ENCODE data around the gene ADAR. TPM values are rescaled to one million over a fixed set of nuclear protein-coding genes. Genes with fewer than 3 reads are reported as not detected.

Gene ADAR
- total RNA-seq, 1 experiment from 2014 or later: 144 TPM

DNA sequence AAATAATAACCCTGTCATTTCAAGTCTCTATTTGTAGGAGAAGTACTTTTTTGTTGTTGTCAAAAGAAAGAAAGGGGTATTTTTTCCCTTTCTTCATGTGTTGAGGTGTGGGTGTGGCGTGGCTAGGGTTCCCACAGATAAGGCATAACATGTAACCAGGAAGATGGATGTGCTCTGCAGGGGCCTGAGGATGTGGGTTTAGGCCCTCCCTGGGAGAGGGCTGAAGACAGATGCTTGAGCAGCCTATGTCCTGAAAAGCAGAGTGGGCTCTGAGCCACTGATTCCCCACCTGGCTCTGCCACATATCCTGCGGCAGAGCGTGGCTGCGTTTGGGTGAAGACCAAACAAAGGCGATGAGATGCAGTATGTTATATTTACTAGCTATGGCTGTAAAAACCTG, 13.9 kb upstream of the ADAR start:
- DNase-seq: no peak
- Histone ChIP-seq H3K9me3 (ENCODE audit: low read length) (no peaks in the 10 kb centered on the region), H3K4me2 (ENCODE audit: low read depth, low read length, poor library complexity, severe bottlenecking) (peak overlapping the region; percentile 59), H3K4me1 (ENCODE audit: low read length) (peaks cover 78% of the 10 kb centered on the region), H3K27me3 (ENCODE audit: low read length) (no peaks in the 10 kb centered on the region), H3K36me3 (ENCODE audit: insufficient read depth, low read length) (peaks cover 29% of the 10 kb centered on the region; the same call in 1 of the 2 replicates), H3K9ac (ENCODE audit: low read length) (peak overlapping the region; percentile 29; the same call in 1 of the 2 replicates), H4K20me1 (ENCODE audit: insufficient read depth, low read depth, low read length) (peaks cover 27% of the 10 kb centered on the region), H3K9me2 (replicated peaks; ENCODE audit: insufficient read depth, low read length) (no peaks in the 10 kb centered on the region), H3K4me3 (ENCODE audit: low read length) (peak overlapping the region; percentile 3; the same call in 1 of the 2 replicates), H2AFZ (ENCODE audit: low read length) (no peak overlapping the region), H3K79me2 (ENCODE audit: low read length) (peaks cover 99% of the 10 kb centered on the region), H3K27ac (ENCODE audit: low read length) (peak overlapping the region; percentile 63)

DNA sequence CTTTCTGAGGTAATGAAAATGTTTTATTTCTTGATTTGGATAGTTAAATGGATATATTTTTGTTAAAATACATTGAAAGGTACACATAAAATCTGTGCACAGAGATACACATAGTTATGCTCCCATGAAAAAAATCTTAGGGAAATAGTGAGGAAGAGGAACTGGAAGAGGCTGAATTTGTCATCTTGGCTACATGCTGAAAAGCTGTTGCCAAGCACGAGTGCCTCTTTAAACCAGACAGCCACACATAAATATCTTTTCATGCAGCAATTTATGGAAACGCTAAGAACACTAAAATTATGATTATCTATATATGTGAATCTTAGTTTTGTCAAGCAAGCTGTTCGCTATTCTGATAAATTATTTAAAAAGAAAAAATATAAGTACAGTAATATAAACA, 12.8 kb upstream of the ADAR start:
- Histone ChIP-seq H3K4me3 (ENCODE audit: low read length) (no peak overlapping the region), H3K36me3 (ENCODE audit: insufficient read depth, low read length) (peaks cover 29% of the 10 kb centered on the region; the same call in 1 of the 2 replicates), H3K4me2 (ENCODE audit: low read depth, low read length, poor library complexity, severe bottlenecking) (peak overlapping the region; percentile 9), H3K4me1 (ENCODE audit: low read length) (peaks cover 69% of the 10 kb centered on the region), H3K79me2 (ENCODE audit: low read length) (peaks cover 99% of the 10 kb centered on the region), H3K27ac (ENCODE audit: low read length) (peak overlapping the region; percentile 63), H2AFZ (ENCODE audit: low read length) (no peak overlapping the region), H3K9me3 (ENCODE audit: low read length) (no peaks in the 10 kb centered on the region), H4K20me1 (ENCODE audit: insufficient read depth, low read depth, low read length) (peaks cover 21% of the 10 kb centered on the region), H3K9ac (ENCODE audit: low read length) (no peak overlapping the region), H3K9me2 (replicated peaks; ENCODE audit: insufficient read depth, low read length) (no peaks in the 10 kb centered on the region), H3K27me3 (ENCODE audit: low read length) (no peaks in the 10 kb centered on the region)
- no peak for DNase-seq

DNA sequence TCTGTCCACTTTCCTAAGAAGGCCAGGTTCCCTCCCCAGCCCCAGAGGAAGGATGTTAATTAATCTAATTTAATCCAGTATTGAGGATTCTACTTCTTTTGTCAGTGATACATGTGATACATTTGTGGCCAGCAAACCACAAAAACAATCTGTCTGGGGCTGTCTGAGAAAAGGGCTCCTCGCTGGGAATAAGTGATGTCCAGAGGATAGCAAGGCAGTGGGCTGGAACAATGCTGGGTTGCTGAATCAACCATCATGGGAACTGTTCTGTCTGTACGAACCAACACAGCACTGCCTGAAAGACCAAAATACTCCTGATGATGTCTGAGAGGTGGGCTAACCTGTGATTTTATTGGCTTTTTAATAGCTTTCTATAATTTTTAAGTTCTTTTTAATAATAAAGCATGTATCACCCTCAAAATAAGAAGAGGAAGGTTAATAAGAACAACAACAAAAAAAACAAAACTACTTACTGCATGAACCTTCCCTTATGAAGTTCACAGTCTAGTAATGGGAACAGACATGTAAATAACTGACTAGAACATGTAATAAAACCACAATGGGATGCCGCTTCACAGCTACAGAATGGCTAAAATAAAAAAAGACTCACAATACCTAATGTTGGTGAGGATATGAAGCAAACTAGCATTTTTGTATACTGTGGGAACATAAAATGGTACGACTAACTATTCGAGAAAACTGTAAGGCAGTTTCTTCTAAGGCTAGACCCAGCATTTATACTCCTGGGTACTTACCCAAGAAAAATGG, 11.4 kb upstream of the ADAR start:
- Histone ChIP-seq H2AFZ (ENCODE audit: low read length) (no peak overlapping the region), H3K4me3 (ENCODE audit: low read length) (no peak overlapping the region), H3K36me3 (ENCODE audit: insufficient read depth, low read length) (peaks cover 21% of the 10 kb centered on the region; the same call in 1 of the 2 replicates), H4K20me1 (ENCODE audit: insufficient read depth, low read depth, low read length) (peaks cover 18% of the 10 kb centered on the region), H3K9ac (ENCODE audit: low read length) (no peak overlapping the region), H3K9me2 (replicated peaks; ENCODE audit: insufficient read depth, low read length) (no peaks in the 10 kb centered on the region), H3K4me1 (ENCODE audit: low read length) (peaks cover 56% of the 10 kb centered on the region), H3K4me2 (ENCODE audit: low read depth, low read length, poor library complexity, severe bottlenecking) (no peak overlapping the region), H3K79me2 (ENCODE audit: low read length) (peaks cover 99% of the 10 kb centered on the region), H3K27me3 (ENCODE audit: low read length) (no peaks in the 10 kb centered on the region), H3K9me3 (ENCODE audit: low read length) (no peaks in the 10 kb centered on the region), H3K27ac (ENCODE audit: low read length) (no peak overlapping the region)
- DNase-seq: no peak

DNA sequence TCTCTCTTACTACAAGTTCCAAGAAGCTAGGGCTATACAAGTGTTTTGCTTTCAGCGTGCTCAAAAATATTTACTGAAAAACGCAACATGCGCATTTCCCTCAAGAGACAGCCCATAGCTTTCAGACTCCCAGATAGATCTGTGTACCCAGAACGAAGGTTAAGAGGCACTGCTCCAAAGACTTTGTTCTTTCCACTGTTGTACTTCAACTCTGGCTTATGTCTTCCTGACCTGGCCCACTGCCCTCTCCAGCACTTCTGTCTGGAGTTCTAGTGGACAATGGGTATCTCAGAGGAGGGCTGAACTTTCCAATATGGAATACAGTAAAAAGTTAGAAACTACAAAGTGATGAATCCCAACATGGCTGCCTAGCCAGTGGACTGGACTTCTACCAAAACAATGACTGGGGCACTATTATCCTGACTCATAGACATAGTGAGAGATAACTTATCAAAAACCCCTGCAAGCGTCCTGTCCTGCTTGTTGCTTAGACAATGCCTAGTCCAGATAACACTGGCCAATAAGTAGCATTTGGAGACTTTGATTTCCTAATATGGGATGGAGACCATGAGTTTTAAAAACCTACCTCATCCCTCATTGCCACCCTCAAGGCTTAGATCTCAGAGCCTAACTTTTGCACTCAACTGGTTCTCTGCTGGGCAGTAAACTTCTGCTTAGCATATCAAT, 8.8 kb upstream of the ADAR start:
- Histone ChIP-seq H2AFZ (ENCODE audit: low read length) (no peak overlapping the region), H3K9ac (ENCODE audit: low read length) (no peak overlapping the region), H3K9me2 (replicated peaks; ENCODE audit: insufficient read depth, low read length) (no peaks in the 10 kb centered on the region), H3K9me3 (ENCODE audit: low read length) (no peaks in the 10 kb centered on the region), H3K79me2 (ENCODE audit: low read length) (peaks cover 97% of the 10 kb centered on the region), H3K4me2 (ENCODE audit: low read depth, low read length, poor library complexity, severe bottlenecking) (no peak overlapping the region), H3K4me1 (ENCODE audit: low read length) (peaks cover 45% of the 10 kb centered on the region), H3K4me3 (ENCODE audit: low read length) (no peak overlapping the region), H3K36me3 (ENCODE audit: insufficient read depth, low read length) (peaks cover 10% of the 10 kb centered on the region; the same call in 1 of the 2 replicates), H3K27me3 (ENCODE audit: low read length) (no peaks in the 10 kb centered on the region), H4K20me1 (ENCODE audit: insufficient read depth, low read depth, low read length) (peaks cover 10% of the 10 kb centered on the region), H3K27ac (ENCODE audit: low read length) (no peak overlapping the region)
- no peak for DNase-seq

GRCh38 chr1:154615411-154615810, 7.4 kb upstream of the ADAR start:
- no peak for DNase-seq
- H3K9me3 ChIP-seq (ENCODE audit: low read length): no peaks in the 10 kb centered on the region
- H3K79me2 ChIP-seq (ENCODE audit: low read length): peaks cover 95% of the 10 kb centered on the region
- no peak overlapping the region for H3K9ac ChIP-seq (ENCODE audit: low read length)
- no peak overlapping the region for H3K4me2 ChIP-seq (ENCODE audit: low read depth, low read length, poor library complexity, severe bottlenecking)
- peaks cover 42% of the 10 kb centered on the region for H3K4me1 ChIP-seq (ENCODE audit: low read length)
- peaks cover 7% of the 10 kb centered on the region; the same call in 1 of the 2 replicates for H4K20me1 ChIP-seq (ENCODE audit: insufficient read depth, low read depth, low read length)
- no peak overlapping the region for H3K27ac ChIP-seq (ENCODE audit: low read length)
- H3K27me3 ChIP-seq (ENCODE audit: low read length): no peaks in the 10 kb centered on the region
- no peaks in the 10 kb centered on the region for H3K9me2 ChIP-seq (replicated peaks; ENCODE audit: insufficient read depth, low read length)
- H3K4me3 ChIP-seq (ENCODE audit: low read length): no peak overlapping the region
- no peak overlapping the region for H2AFZ ChIP-seq (ENCODE audit: low read length)
- peaks cover 7% of the 10 kb centered on the region; the same call in 1 of the 2 replicates for H3K36me3 ChIP-seq (ENCODE audit: insufficient read depth, low read length)

DNA sequence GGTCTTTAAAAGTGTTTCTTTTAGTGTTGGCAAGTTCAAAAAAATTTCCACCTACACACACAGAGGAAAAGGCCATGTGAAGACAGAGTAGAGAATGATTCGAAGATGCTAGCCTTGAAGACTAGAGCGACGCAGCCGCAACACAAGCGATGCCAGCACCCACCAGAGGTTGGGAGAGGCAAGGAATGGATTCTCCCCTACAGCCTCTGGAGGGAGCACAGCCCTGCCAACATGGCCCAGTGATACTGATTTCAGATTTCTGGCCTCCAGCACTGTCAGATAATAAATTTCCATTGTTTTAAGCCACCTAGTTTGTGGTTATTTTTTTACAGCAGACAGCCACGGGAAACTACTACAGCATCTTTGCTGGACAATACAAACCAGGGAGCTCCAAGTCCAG, 6.9 kb upstream of the ADAR start:
- no peak overlapping the region for H3K9ac ChIP-seq (ENCODE audit: low read length)
- H3K4me1 ChIP-seq (ENCODE audit: low read length): peaks cover 44% of the 10 kb centered on the region
- no peak overlapping the region for H3K27ac ChIP-seq (ENCODE audit: low read length)
- DNase-seq: no peak
- no peaks in the 10 kb centered on the region for H3K9me3 ChIP-seq (ENCODE audit: low read length)
- no peak overlapping the region for H2AFZ ChIP-seq (ENCODE audit: low read length)
- peaks cover 7% of the 10 kb centered on the region; the same call in 1 of the 2 replicates for H4K20me1 ChIP-seq (ENCODE audit: insufficient read depth, low read depth, low read length)
- peaks cover 95% of the 10 kb centered on the region for H3K79me2 ChIP-seq (ENCODE audit: low read length)
- no peak overlapping the region for H3K4me2 ChIP-seq (ENCODE audit: low read depth, low read length, poor library complexity, severe bottlenecking)
- no peaks in the 10 kb centered on the region for H3K27me3 ChIP-seq (ENCODE audit: low read length)
- peaks cover 7% of the 10 kb centered on the region; the same call in 1 of the 2 replicates for H3K36me3 ChIP-seq (ENCODE audit: insufficient read depth, low read length)
- H3K9me2 ChIP-seq (replicated peaks; ENCODE audit: insufficient read depth, low read length): no peaks in the 10 kb centered on the region
- no peak overlapping the region for H3K4me3 ChIP-seq (ENCODE audit: low read length)

GRCh38 chr1:154614247-154614646, 6.3 kb upstream of the ADAR start:
- Histone ChIP-seq H2AFZ (ENCODE audit: low read length) (no peak overlapping the region), H4K20me1 (ENCODE audit: insufficient read depth, low read depth, low read length) (peaks cover 6% of the 10 kb centered on the region; the same call in 1 of the 2 replicates), H3K36me3 (ENCODE audit: insufficient read depth, low read length) (peaks cover 7% of the 10 kb centered on the region; the same call in 1 of the 2 replicates), H3K9ac (ENCODE audit: low read length) (no peak overlapping the region), H3K4me3 (ENCODE audit: low read length) (no peak overlapping the region), H3K9me3 (ENCODE audit: low read length) (no peaks in the 10 kb centered on the region), H3K27ac (ENCODE audit: low read length) (no peak overlapping the region), H3K27me3 (ENCODE audit: low read length) (no peaks in the 10 kb centered on the region), H3K4me2 (ENCODE audit: low read depth, low read length, poor library complexity, severe bottlenecking) (no peak overlapping the region), H3K79me2 (ENCODE audit: low read length) (peaks cover 93% of the 10 kb centered on the region), H3K9me2 (replicated peaks; ENCODE audit: insufficient read depth, low read length) (no peaks in the 10 kb centered on the region), H3K4me1 (ENCODE audit: low read length) (peaks cover 45% of the 10 kb centered on the region)
- DNase-seq: no peak
